SJCRH30 (cell line): ENCODE data around the gene MIPEP. TPM values are rescaled to one million over a fixed set of nuclear protein-coding genes. Genes with fewer than 3 reads are reported as not detected.
A peak's percentile ranks its signal among the peaks of the same experiment; 100 is the strongest.
"Not testable (repeated sequence)": the region's sequence is repeated elsewhere in the genome, so short reads cannot be mapped to it uniquely, and the experiment has no call there.

Experiments
- DNase-seq, 2 experiments: peaks; one replicate each; pipeline ENCODE4 v3.0.0-alpha.2; 2015 to 2020
- H3K27ac ChIP-seq: fragments of 250-450 bp; sonication (Bioruptor Pico); 2 replicates; pipeline ENCODE4 v1.5.1; 2020; ENCODE audit warnings: mild to moderate bottlenecking, moderate library complexity
- H3K27me3 ChIP-seq: fragments of 250-450 bp; sonication (Bioruptor Pico); 2 replicates; pipeline ENCODE4 v1.5.1; 2020; ENCODE audit warnings: mild to moderate bottlenecking, moderate library complexity
- H3K36me3 ChIP-seq: fragments of 250-450 bp; sonication (Bioruptor Pico); 2 replicates; pipeline ENCODE4 v1.5.1; 2020; ENCODE audit warnings: mild to moderate bottlenecking, moderate library complexity
- H3K4me1 ChIP-seq: fragments of 250-450 bp; sonication (Bioruptor Pico); 2 replicates; pipeline ENCODE4 v1.5.1; 2020; ENCODE audit warnings: mild to moderate bottlenecking, moderate library complexity
- H3K4me3 ChIP-seq: fragments of 250-450 bp; sonication (Bioruptor Pico); 2 replicates; pipeline ENCODE4 v1.5.1; 2020; ENCODE audit warnings: mild to moderate bottlenecking, moderate library complexity
- H3K9me3 ChIP-seq: fragments of 250-450 bp; sonication (Bioruptor Pico); replicated peaks from 2 replicates; pipeline ENCODE4 v1.5.1; 2020; ENCODE audit warnings: mild to moderate bottlenecking, moderate library complexity
- total RNA-seq: library from RNA; depleted of rRNA; stranded (reverse); fragments of >200 nt; shearing (Covaris generic); gene quantifications from 2 replicates; pipeline ENCODE4 v1.2.3, GENCODE V29; 2014

The MIPEP gene
- total RNA-seq, 1 experiment from 2014 or later: 18.0 TPM

GRCh38 chr13:23771956-23772355, 117.2 kb downstream of the MIPEP start:
- Histone ChIP-seq H3K9me3 (no peaks in the 10 kb centered on the region), H3K4me3 (no peak overlapping the region), H3K4me1 (peaks cover 7% of the 10 kb centered on the region; the same call in 1 of the 2 replicates), H3K36me3 (no peaks in the 10 kb centered on the region), H3K27me3 (no peaks in the 10 kb centered on the region), H3K27ac (no peak overlapping the region)
- no peak for DNase-seq

GRCh38 chr13:23771552-23771951, 117.6 kb downstream of the MIPEP start:
- Histone ChIP-seq H3K4me1 (peaks cover 7% of the 10 kb centered on the region; the same call in 1 of the 2 replicates), H3K9me3 (no peaks in the 10 kb centered on the region), H3K4me3 (no peak overlapping the region), H3K27ac (no peak overlapping the region), H3K36me3 (no peaks in the 10 kb centered on the region), H3K27me3 (no peaks in the 10 kb centered on the region)
- no peak for DNase-seq

- H3K9me3 ChIP-seq: no peaks in the 10 kb centered on the region
- no peak overlapping the region for H3K27ac ChIP-seq
- H3K4me3 ChIP-seq: no peak overlapping the region
- peaks cover 13% of the 10 kb centered on the region for H3K4me1 ChIP-seq
- no peak for DNase-seq
- H3K27me3 ChIP-seq: no peaks in the 10 kb centered on the region
- no peaks in the 10 kb centered on the region for H3K36me3 ChIP-seq
These were observed 118.2 kb downstream of the MIPEP start for GRCh38 chr13:23770973-23771372.

- H3K4me1 ChIP-seq: peaks cover 18% of the 10 kb centered on the region
- no peak for DNase-seq
- no peaks in the 10 kb centered on the region for H3K27me3 ChIP-seq
- H3K4me3 ChIP-seq: no peak overlapping the region
- H3K36me3 ChIP-seq: no peaks in the 10 kb centered on the region
- H3K9me3 ChIP-seq: no peaks in the 10 kb centered on the region
- no peak overlapping the region for H3K27ac ChIP-seq
These were observed 118.8 kb downstream of the MIPEP start for GRCh38 chr13:23770428-23770827.

- no peak overlapping the region for H3K4me3 ChIP-seq
- H3K4me1 ChIP-seq: peaks cover 18% of the 10 kb centered on the region
- H3K27me3 ChIP-seq: no peaks in the 10 kb centered on the region
- H3K9me3 ChIP-seq: no peaks in the 10 kb centered on the region
- H3K27ac ChIP-seq: no peak overlapping the region
- DNase-seq: no peak
- H3K36me3 ChIP-seq: no peaks in the 10 kb centered on the region
These were observed 119.8 kb downstream of the MIPEP start for GRCh38 chr13:23769401-23769800.

GRCh38 chr13:23767838-23768237, 121.4 kb downstream of the MIPEP start:
- no peaks in the 10 kb centered on the region for H3K27me3 ChIP-seq
- H3K36me3 ChIP-seq: no peaks in the 10 kb centered on the region
- no peak overlapping the region for H3K27ac ChIP-seq
- H3K9me3 ChIP-seq: no peaks in the 10 kb centered on the region
- DNase-seq: no peak
- peaks cover 18% of the 10 kb centered on the region for H3K4me1 ChIP-seq
- H3K4me3 ChIP-seq: no peak overlapping the region

- no peak overlapping the region; the same call in 1 of the 2 replicates for H3K27ac ChIP-seq
These were observed 122.3 kb downstream of the MIPEP start for GRCh38 chr13:23766939-23767338.

GRCh38 chr13:23766283-23766682, 122.9 kb downstream of the MIPEP start:
- Histone ChIP-seq H3K9me3 (no peaks in the 10 kb centered on the region), H3K27me3 (no peaks in the 10 kb centered on the region), H3K27ac (peak overlapping the region; percentile 3; the same call in 1 of the 2 replicates), H3K4me3 (no peak overlapping the region), H3K4me1 (peaks cover 11% of the 10 kb centered on the region), H3K36me3 (no peaks in the 10 kb centered on the region)
- DNase-seq: peak in 1 of 2 experiments; percentile 56

More at GRCh38 chr13:23766939-23767338, 122.3 kb downstream of the MIPEP start:
- Histone ChIP-seq H3K4me3 (no peak overlapping the region), H3K27me3 (no peaks in the 10 kb centered on the region), H3K4me1 (peaks cover 18% of the 10 kb centered on the region), H3K36me3 (no peaks in the 10 kb centered on the region), H3K9me3 (no peaks in the 10 kb centered on the region)
- DNase-seq: no peak

- H3K27me3 ChIP-seq: no peaks in the 10 kb centered on the region
- no peaks in the 10 kb centered on the region for H3K9me3 ChIP-seq
- no peaks in the 10 kb centered on the region for H3K36me3 ChIP-seq
- no peak overlapping the region for H3K27ac ChIP-seq
- peaks cover 11% of the 10 kb centered on the region for H3K4me1 ChIP-seq
- no peak overlapping the region for H3K4me3 ChIP-seq
- no peak for DNase-seq
These were observed 123.7 kb downstream of the MIPEP start for GRCh38 chr13:23765531-23765930.

- Histone ChIP-seq H3K4me1 (peaks cover 11% of the 10 kb centered on the region), H3K4me3 (no peak overlapping the region), H3K9me3 (no peaks in the 10 kb centered on the region), H3K27me3 (no peaks in the 10 kb centered on the region), H3K36me3 (no peaks in the 10 kb centered on the region), H3K27ac (no peak overlapping the region)
- DNase-seq: peak in 1 of 2 experiments; percentile 14
These were observed 125.9 kb downstream of the MIPEP start for GRCh38 chr13:23763318-23763717.

GRCh38 chr13:23761760-23762159, 127.4 kb downstream of the MIPEP start:
- DNase-seq, H3K4me3 ChIP-seq, H3K27me3 ChIP-seq, H3K36me3 ChIP-seq, H3K9me3 ChIP-seq, H3K27ac ChIP-seq: not testable (repeated sequence)
- H3K4me1 ChIP-seq: peaks cover 11% of the 10 kb centered on the region

GRCh38 chr13:23760000-23760399, 129.2 kb downstream of the MIPEP start:
- no peaks in the 10 kb centered on the region for H3K36me3 ChIP-seq
- H3K9me3 ChIP-seq: no peaks in the 10 kb centered on the region
- no peak for DNase-seq
- H3K27me3 ChIP-seq: no peaks in the 10 kb centered on the region
- no peak overlapping the region for H3K4me3 ChIP-seq
- no peaks in the 10 kb centered on the region for H3K4me1 ChIP-seq
- H3K27ac ChIP-seq: no peak overlapping the region

GRCh38 chr13:23758798-23759527, 130.2 kb downstream of the MIPEP start:
- Histone ChIP-seq H3K4me3 (no peak overlapping the region), H3K27ac (no peak overlapping the region), H3K36me3 (no peaks in the 10 kb centered on the region), H3K9me3 (no peaks in the 10 kb centered on the region), H3K27me3 (no peaks in the 10 kb centered on the region), H3K4me1 (no peaks in the 10 kb centered on the region)
- no peak for DNase-seq

- Histone ChIP-seq H3K9me3 (no peaks in the 10 kb centered on the region), H3K4me1 (no peaks in the 10 kb centered on the region), H3K4me3 (no peak overlapping the region), H3K27me3 (no peaks in the 10 kb centered on the region), H3K27ac (no peak overlapping the region), H3K36me3 (no peaks in the 10 kb centered on the region)
- DNase-seq: no peak
These were observed 134.2 kb downstream of the MIPEP start for GRCh38 chr13:23754997-23755396.

- Histone ChIP-seq H3K27me3 (no peaks in the 10 kb centered on the region), H3K36me3 (no peaks in the 10 kb centered on the region), H3K4me3 (no peak overlapping the region), H3K27ac (no peak overlapping the region), H3K4me1 (no peaks in the 10 kb centered on the region), H3K9me3 (no peaks in the 10 kb centered on the region)
- DNase-seq: no peak
These were observed 134.7 kb downstream of the MIPEP start for GRCh38 chr13:23754506-23754905.

GRCh38 chr13:23753458-23753857, 135.7 kb downstream of the MIPEP start:
- H3K27ac ChIP-seq: no peak overlapping the region
- no peaks in the 10 kb centered on the region for H3K27me3 ChIP-seq
- H3K4me3 ChIP-seq: no peak overlapping the region
- H3K36me3 ChIP-seq: no peaks in the 10 kb centered on the region
- no peak for DNase-seq
- no peaks in the 10 kb centered on the region for H3K4me1 ChIP-seq
- H3K9me3 ChIP-seq: no peaks in the 10 kb centered on the region
